HFF-Myc (cell line): ENCODE data around the gene CNTD1.

Source experiments
- DNase-seq: peaks from one replicate; pipeline ENCODE4 v3.0.0-alpha.2; 2011; ENCODE audit warnings: low read depth; ENCODE audit errors: extremely low read depth
- H3K4me3 ChIP-seq: replicated peaks from 2 replicates; pipeline ENCODE4 v1.5.1; 2011; ENCODE audit warnings: low read depth, mild to moderate bottlenecking, control low read depth, low read length
- TF ChIP-seq, protein P1 (sequence below): IDR thresholded peaks from 2 replicates; pipeline ENCODE4 v1.5.1; 2012; ENCODE audit warnings: mild to moderate bottlenecking, low read depth, low read length, control low read depth; ENCODE audit errors: missing control alignments

The CNTD1 gene

GRCh38 chr17:42809250-42809649 is 10.6 kb downstream of the CNTD1 start:
- no peak overlapping the region for H3K4me3 ChIP-seq
- peak; percentile 35 for DNase-seq
- TF ChIP-seq, protein P1, sequence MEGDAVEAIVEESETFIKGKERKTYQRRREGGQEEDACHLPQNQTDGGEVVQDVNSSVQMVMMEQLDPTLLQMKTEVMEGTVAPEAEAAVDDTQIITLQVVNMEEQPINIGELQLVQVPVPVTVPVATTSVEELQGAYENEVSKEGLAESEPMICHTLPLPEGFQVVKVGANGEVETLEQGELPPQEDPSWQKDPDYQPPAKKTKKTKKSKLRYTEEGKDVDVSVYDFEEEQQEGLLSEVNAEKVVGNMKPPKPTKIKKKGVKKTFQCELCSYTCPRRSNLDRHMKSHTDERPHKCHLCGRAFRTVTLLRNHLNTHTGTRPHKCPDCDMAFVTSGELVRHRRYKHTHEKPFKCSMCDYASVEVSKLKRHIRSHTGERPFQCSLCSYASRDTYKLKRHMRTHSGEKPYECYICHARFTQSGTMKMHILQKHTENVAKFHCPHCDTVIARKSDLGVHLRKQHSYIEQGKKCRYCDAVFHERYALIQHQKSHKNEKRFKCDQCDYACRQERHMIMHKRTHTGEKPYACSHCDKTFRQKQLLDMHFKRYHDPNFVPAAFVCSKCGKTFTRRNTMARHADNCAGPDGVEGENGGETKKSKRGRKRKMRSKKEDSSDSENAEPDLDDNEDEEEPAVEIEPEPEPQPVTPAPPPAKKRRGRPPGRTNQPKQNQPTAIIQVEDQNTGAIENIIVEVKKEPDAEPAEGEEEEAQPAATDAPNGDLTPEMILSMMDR = no peak

DNA sequence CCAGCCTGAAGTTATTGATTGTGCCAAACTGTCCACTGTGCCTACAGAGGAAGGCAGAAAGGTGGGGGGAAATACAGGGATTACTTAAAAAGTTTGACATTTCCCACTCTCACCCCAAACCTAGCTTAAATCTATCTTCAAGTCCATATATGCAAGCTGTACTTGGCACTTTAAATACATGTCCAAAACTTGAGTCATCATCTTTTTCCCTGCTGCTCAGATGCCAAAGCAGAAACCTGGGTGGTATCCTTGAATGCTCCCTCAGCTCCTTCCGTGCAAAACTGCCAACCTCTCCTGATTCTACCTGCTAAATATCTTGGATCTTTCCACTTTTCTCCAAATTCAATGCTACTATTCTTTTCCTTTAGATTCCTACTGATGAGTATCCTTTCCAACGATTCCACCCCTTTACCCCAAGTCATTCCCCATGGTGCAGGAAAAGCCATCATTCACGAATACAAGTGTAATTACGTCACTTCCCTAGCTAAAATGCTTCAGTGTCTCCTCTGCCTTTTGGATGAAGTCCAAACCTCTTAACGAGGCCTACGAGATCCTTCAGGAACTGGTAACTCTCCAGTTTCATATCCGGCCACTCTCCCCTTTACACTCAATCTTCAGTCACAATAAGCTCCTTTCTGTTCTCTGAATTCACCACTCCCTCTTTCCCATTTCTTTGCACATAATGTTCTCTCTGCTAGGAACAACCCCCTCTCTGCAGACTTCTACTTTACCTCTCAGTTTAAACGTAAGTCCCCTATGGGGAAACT is 16.2 kb downstream of the CNTD1 start:
- DNase-seq = no peak
- TF ChIP-seq, protein P1 = no peak
- H3K4me3 ChIP-seq = no peak overlapping the region

DNA sequence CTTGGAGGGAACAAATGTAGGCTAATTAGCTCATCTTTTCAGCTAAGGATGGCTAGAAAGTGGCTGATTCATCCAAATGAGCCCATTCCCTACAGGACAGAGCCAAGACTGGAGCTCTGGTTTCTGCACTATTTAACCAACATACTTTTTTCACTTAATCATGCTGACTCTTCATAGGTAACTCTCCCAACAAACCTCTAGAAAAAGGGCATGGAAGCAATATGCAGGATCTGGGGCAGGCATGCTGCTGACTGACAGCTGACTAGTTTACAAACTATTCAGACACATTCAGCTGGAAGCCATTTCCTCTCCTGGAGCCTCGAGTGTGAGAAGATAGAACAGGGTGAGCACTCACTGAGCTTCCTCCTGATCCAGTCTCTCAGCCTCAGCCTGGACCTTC is 19.2 kb downstream of the CNTD1 start:
- TF ChIP-seq, protein P1 = no peak
- H3K4me3 ChIP-seq = no peak overlapping the region
- DNase-seq = no peak

GRCh38 chr17:42818379-42818778 is 19.7 kb downstream of the CNTD1 start:
- DNase-seq = no peak
- H3K4me3 ChIP-seq = no peak overlapping the region
- TF ChIP-seq, protein P1 = no peak

DNA sequence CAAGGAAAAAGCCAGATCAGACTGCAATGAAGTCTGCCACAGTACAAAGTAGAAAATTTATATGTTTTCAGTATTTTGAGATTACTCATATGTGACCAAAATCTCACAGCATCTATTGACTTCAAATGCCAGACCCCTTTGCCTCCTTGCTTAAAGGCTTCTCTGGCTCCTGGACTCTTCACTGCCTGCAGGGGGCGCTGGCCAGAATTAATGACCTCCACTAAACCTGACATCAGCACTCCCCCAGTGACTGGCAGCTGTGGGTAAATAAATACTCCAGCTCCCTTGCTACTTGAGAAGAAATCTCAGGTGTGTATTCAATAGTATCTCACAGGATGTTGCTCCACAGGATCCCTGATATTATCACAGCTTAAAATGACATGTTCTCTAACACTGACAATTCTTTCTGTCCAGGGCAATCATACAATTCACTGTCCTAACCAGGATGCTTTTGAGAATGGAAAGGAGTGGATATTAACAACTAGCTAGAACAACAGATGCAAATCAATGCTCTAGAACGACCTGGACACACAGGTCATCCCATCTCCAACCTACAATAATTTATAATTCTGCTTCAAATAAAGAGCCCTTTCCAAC is 21.4 kb downstream of the CNTD1 start:
- DNase-seq = no peak
- TF ChIP-seq, protein P1 = peak; percentile 90
- H3K4me3 ChIP-seq = no peak overlapping the region

GRCh38 chr17:42821176-42821575 is 22.5 kb downstream of the CNTD1 start:
- no peak for DNase-seq
- TF ChIP-seq, protein P1 = no peak
- H3K4me3 ChIP-seq = no peak overlapping the region
